HG02840 (cell line): ENCODE results near the gene ATG9A.
"Not testable (repeated sequence)": the region's sequence is repeated elsewhere in the genome, so short reads cannot be mapped to it uniquely, and the experiment has no call there.

Experiments used
- ATAC-seq: cut with Tn5 transposase; IDR thresholded peaks from one replicate; pipeline ENCODE4 v1.9.1; 2021; ENCODE audit warnings: mild to moderate bottlenecking, moderate library complexity, moderate number of reproducible peaks; ENCODE audit not compliant: unreplicated experiment, low FRiP score

The ATG9A gene

GRCh38 chr2:219229305-219230058, at the start of gene ATG9A, which contains the start of gene ANKZF1:
TSS of gene ATG9A (minus strand) at chr2:219229636. CDS start at chr2:219228024, 1,612 bp downstream.
TSS of gene ANKZF1 (plus strand) at chr2:219229806. CDS start at chr2:219230258, 452 bp downstream.
- peak; percentile 98 for ATAC-seq

GRCh38 chr2:219278655-219279150, 49.3 kb upstream of the ATG9A start:
- peak; percentile 2 for ATAC-seq

GRCh38 chr2:219277703-219278654, 48.5 kb upstream of the ATG9A start:
- ATAC-seq, result no peak

- no peak for ATAC-seq
Observed at GRCh38 chr2:219274361-219274921, 45.0 kb upstream of the ATG9A start.

- ATAC-seq, result no peak
Observed at GRCh38 chr2:219273937-219274336, 44.5 kb upstream of the ATG9A start.

- no peak for ATAC-seq
Observed at GRCh38 chr2:219272995-219273394, 43.6 kb upstream of the ATG9A start.

- ATAC-seq, result no peak
Observed at GRCh38 chr2:219272356-219272755, 42.9 kb upstream of the ATG9A start.

GRCh38 chr2:219271021-219271420, 41.6 kb upstream of the ATG9A start:
- no peak for ATAC-seq

- no peak for ATAC-seq
Observed at GRCh38 chr2:219270055-219270372, 40.6 kb upstream of the ATG9A start.

- no peak for ATAC-seq
Observed at GRCh38 chr2:219269362-219270054, 40.1 kb upstream of the ATG9A start.

GRCh38 chr2:219268294-219268693, 38.9 kb upstream of the ATG9A start:
- no peak for ATAC-seq

GRCh38 chr2:219266886-219267285, 37.5 kb upstream of the ATG9A start:
- no peak for ATAC-seq

GRCh38 chr2:219266232-219266631, 36.8 kb upstream of the ATG9A start:
- no peak for ATAC-seq

- no peak for ATAC-seq
Observed at GRCh38 chr2:219261024-219261855, 31.8 kb upstream of the ATG9A start.

GRCh38 chr2:219258942-219259341, 29.5 kb upstream of the ATG9A start:
- ATAC-seq, result not testable (repeated sequence)

GRCh38 chr2:219254590-219255201, 25.3 kb upstream of the ATG9A start:
- ATAC-seq, result peak; percentile 8

GRCh38 chr2:219253753-219254589, 24.5 kb upstream of the ATG9A start, which contains the start of gene TUBA4A:
TSS of gene TUBA4A (minus strand) at chr2:219253918. CDS start at chr2:219253858, 60 bp downstream.
- ATAC-seq, result peak; percentile 51
